Thoracic aorta (tissue), 2 donors: ENCODE data around the gene OOSP3. TPM values are rescaled to one million over a fixed set of nuclear protein-coding genes. Genes with fewer than 3 reads are reported as not detected.

Experiments
- ATAC-seq: fragments of 150-250 bp; one replicate; pipeline ENCODE4 v1.8.0; 2017; ENCODE audit warnings: low read depth; ENCODE audit not compliant: insufficient number of reproducible peaks, low FRiP score
- DNase-seq: peaks from one replicate; pipeline ENCODE4 v3.0.0-alpha.2; 2020; ENCODE audit warnings: low spot score
- H3K27ac ChIP-seq, 2 donors: fragments of 200-600 bp; sonication (generic); 1 replicate in 1 of 2; 2 replicates in 1 of 2; pipeline ENCODE4 v1.5.1; 2016; ENCODE audit warnings: mild to moderate bottlenecking in 2 of 2, moderate library complexity in 2 of 2
- H3K27me3 ChIP-seq: fragments of 200-600 bp; sonication (generic); replicated peaks from 2 replicates; pipeline ENCODE4 v1.6.0; 2016; ENCODE audit warnings: mild to moderate bottlenecking; ENCODE audit not compliant: insufficient read depth
- H3K36me3 ChIP-seq: fragments of 200-600 bp; sonication (generic); one replicate; pipeline ENCODE4 v1.5.1; 2016
- H3K4me1 ChIP-seq, 2 donors: fragments of 200-600 bp; sonication (generic); 1 replicate in 1 of 2; 2 replicates in 1 of 2; pipeline versions ENCODE4 v1.5.1 to v1.6.0; 2016; ENCODE audit warnings: low read depth in 2 of 2, mild to moderate bottlenecking in 1 of 2; ENCODE audit not compliant: control insufficient read depth in 1 of 2
- H3K4me3 ChIP-seq: fragments of 200-600 bp; sonication (generic); 2 replicates; pipeline ENCODE4 v1.5.1; 2016; ENCODE audit warnings: mild to moderate bottlenecking
- H3K9me3 ChIP-seq: fragments of 200-600 bp; sonication (generic); 2 replicates; pipeline ENCODE4 v1.5.1; 2016
- total RNA-seq, 2 donors: library from RNA; depleted of rRNA; stranded (reverse); fragments of >200 nt; gene quantifications; one replicate each; pipeline versions ENCODE4 v1.1.0 to v1.2.3, GENCODE V29; 2016
- TF ChIP-seq, protein P1 (sequence below): fragments of 200-600 bp; sonication (generic); IDR thresholded peaks from one replicate; pipeline ENCODE4 v1.5.1; 2019; ENCODE audit warnings: antibody characterized with exemption

OOSP3 gene
- total RNA-seq, 2 donors from 2014 or later, result not detected

GRCh38 chr11:59854871-59855270 lies 23.7 kb upstream of the OOSP3 start:
- H3K36me3 ChIP-seq, result no peaks in the 10 kb centered on the region
- H3K4me1 ChIP-seq, result no peaks in the 10 kb centered on the region
- H3K4me3 ChIP-seq, result no peak overlapping the region
- TF ChIP-seq, protein P1, sequence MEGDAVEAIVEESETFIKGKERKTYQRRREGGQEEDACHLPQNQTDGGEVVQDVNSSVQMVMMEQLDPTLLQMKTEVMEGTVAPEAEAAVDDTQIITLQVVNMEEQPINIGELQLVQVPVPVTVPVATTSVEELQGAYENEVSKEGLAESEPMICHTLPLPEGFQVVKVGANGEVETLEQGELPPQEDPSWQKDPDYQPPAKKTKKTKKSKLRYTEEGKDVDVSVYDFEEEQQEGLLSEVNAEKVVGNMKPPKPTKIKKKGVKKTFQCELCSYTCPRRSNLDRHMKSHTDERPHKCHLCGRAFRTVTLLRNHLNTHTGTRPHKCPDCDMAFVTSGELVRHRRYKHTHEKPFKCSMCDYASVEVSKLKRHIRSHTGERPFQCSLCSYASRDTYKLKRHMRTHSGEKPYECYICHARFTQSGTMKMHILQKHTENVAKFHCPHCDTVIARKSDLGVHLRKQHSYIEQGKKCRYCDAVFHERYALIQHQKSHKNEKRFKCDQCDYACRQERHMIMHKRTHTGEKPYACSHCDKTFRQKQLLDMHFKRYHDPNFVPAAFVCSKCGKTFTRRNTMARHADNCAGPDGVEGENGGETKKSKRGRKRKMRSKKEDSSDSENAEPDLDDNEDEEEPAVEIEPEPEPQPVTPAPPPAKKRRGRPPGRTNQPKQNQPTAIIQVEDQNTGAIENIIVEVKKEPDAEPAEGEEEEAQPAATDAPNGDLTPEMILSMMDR, result no peak
- no peak for ATAC-seq
- H3K27ac ChIP-seq, result no peak overlapping the region
- no peaks in the 10 kb centered on the region for H3K27me3 ChIP-seq
- no peak for DNase-seq
- H3K9me3 ChIP-seq, result no peaks in the 10 kb centered on the region

- no peak for ATAC-seq
- Histone ChIP-seq H3K4me3 (no peak overlapping the region), H3K4me1 (no peaks in the 10 kb centered on the region), H3K27ac (no peak overlapping the region), H3K27me3 (no peaks in the 10 kb centered on the region), H3K36me3 (no peaks in the 10 kb centered on the region), H3K9me3 (no peaks in the 10 kb centered on the region)
- TF ChIP-seq, protein P1, result no peak
- DNase-seq, result no peak
These were observed 20.8 kb upstream of the OOSP3 start for GRCh38 chr11:59857439-59858434.

DNA sequence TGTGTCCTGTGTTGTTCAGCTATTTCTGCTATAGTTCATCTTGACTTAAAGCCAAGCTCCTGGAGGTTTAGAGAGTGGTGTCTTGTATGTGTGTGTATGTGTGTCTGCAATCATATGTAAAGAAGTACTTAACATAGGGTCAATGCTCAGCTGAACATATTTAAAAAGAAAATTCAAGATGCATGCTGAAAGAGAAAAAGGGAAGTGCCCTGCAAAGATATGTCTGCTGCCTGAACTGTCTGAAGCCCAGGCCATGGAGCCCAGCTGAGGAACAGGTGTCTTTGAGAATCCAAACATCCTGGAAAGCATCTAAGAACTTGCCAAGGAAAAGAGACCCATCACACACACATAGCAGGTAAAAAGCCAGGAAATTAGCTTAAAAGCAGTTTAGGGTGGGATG lies 18.9 kb upstream of the OOSP3 start:
- Histone ChIP-seq H3K4me1 (no peaks in the 10 kb centered on the region), H3K36me3 (no peaks in the 10 kb centered on the region), H3K27ac (no peak overlapping the region), H3K4me3 (no peak overlapping the region), H3K9me3 (no peaks in the 10 kb centered on the region), H3K27me3 (no peaks in the 10 kb centered on the region)
- TF ChIP-seq, protein P1, result no peak
- DNase-seq (no peak), ATAC-seq (no peak)

- no peaks in the 10 kb centered on the region for H3K9me3 ChIP-seq
- DNase-seq, result no peak
- ATAC-seq, result no peak
- TF ChIP-seq, protein P1, result no peak
- no peaks in the 10 kb centered on the region for H3K4me1 ChIP-seq
- no peak overlapping the region for H3K27ac ChIP-seq
- H3K27me3 ChIP-seq, result no peaks in the 10 kb centered on the region
- H3K36me3 ChIP-seq, result peaks cover 2% of the 10 kb centered on the region
- no peak overlapping the region for H3K4me3 ChIP-seq
These were observed 16.3 kb upstream of the OOSP3 start for GRCh38 chr11:59862252-59862651.

DNA sequence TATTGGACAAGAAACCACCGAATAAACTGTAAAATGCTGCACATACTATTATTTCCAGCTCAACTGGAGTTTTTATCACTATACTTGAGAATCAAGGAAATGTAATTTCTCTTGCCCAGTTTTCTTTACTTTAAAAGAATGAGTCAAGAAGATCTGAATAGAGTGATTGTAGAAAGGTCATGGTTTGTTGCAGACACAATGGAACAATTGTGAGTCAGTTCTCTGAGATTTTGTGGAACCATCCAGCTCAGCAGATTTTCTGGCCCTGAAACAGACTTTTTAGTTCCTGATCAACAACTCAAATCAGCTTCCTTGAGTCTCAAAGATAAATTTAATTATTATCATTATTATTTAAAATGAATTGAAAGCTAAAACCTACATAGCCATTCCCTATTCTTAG lies 13.6 kb upstream of the OOSP3 start:
- no peak for ATAC-seq
- no peak overlapping the region for H3K27ac ChIP-seq
- DNase-seq, result no peak
- TF ChIP-seq, protein P1, result no peak
- no peaks in the 10 kb centered on the region for H3K4me1 ChIP-seq
- H3K36me3 ChIP-seq, result peaks cover 2% of the 10 kb centered on the region
- no peak overlapping the region for H3K4me3 ChIP-seq
- H3K9me3 ChIP-seq, result no peaks in the 10 kb centered on the region
- no peaks in the 10 kb centered on the region for H3K27me3 ChIP-seq
